SK-N-SH (cell line): ENCODE measurements around the gene IDH2.

Experiments used
- EZH2phosphoT487 ChIP-seq: fragments of 200-600 bp; sonication (generic); IDR thresholded peaks from 2 replicates; pipeline ENCODE4 v1.6.1; 2017; ENCODE audit warnings: low read depth, mixed run types, mild to moderate bottlenecking, antibody characterized with exemption, moderate library complexity, borderline replicate concordance
- FOXM1 ChIP-seq: IDR thresholded peaks from 2 replicates; pipeline ENCODE4 v1.4.0; 2012; ENCODE audit warnings: low read depth, mild to moderate bottlenecking
- RAD21 ChIP-seq: IDR thresholded peaks from 2 replicates; pipeline ENCODE4 v1.6.1; 2012; ENCODE audit warnings: mild to moderate bottlenecking, low read length
- TF ChIP-seq, protein P1 (sequence below): fragments of 200-600 bp; sonication (generic); IDR thresholded peaks from 2 replicates; pipeline ENCODE4 v1.6.1; 2017; ENCODE audit warnings: antibody characterized with exemption, mild to moderate bottlenecking, moderate library complexity

DNA sequence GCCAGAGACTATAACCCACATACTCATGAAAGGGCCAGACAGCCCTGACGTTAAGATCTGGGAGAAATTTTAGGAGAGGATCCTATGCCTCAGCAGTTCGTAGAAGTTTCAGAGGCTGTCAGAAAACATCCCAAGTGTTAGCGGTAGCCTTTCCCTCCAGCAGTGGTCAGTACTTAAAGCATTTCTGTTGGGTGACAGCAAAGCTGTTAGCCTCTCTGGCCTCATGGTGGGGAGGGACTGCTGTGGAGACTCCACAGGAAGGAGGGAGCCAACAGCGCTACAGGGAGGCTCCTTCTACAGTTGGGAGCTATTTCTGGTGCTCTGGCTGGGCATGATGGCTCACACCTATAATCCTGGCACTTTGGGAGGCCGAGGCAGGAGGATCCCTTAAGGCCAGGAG, 27.4 kb downstream of the IDH2 start:
- TF ChIP-seq RAD21, result no peak
- TF ChIP-seq, protein P1, sequence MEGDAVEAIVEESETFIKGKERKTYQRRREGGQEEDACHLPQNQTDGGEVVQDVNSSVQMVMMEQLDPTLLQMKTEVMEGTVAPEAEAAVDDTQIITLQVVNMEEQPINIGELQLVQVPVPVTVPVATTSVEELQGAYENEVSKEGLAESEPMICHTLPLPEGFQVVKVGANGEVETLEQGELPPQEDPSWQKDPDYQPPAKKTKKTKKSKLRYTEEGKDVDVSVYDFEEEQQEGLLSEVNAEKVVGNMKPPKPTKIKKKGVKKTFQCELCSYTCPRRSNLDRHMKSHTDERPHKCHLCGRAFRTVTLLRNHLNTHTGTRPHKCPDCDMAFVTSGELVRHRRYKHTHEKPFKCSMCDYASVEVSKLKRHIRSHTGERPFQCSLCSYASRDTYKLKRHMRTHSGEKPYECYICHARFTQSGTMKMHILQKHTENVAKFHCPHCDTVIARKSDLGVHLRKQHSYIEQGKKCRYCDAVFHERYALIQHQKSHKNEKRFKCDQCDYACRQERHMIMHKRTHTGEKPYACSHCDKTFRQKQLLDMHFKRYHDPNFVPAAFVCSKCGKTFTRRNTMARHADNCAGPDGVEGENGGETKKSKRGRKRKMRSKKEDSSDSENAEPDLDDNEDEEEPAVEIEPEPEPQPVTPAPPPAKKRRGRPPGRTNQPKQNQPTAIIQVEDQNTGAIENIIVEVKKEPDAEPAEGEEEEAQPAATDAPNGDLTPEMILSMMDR, result no peak
- TF ChIP-seq EZH2phosphoT487, result no peak
- no peak for TF ChIP-seq FOXM1
